HepG2 (cell line): ENCODE measurements around the gene FAM184B. TPM values are rescaled to one million over a fixed set of nuclear protein-coding genes. Genes with fewer than 3 reads are reported as not detected.

Source experiments
- ATAC-seq: fragments of 200-7000 bp; cut with Tn5 transposase; 3 replicates; pipeline ENCODE4 v1.9.1; 2020; ENCODE audit warnings: mild to moderate bottlenecking, moderate library complexity
- BruUV-seq: library from RNA; stranded (reverse); fragments of 400-500 nt; replicated peaks from 2 replicates; lab custom pipeline; 2021; lab: Mats Ljungman, UMichigan
- CTCF ChIA-PET: fragments of 300-600 bp; formaldehyde crosslinking; extraction: SDS; loops from one replicate; lab custom pipeline; 2021; ENCODE audit warnings: low total read pairs, inconsistent platforms, low intra/inter-chr PET ratio; lab: Yijun Ruan, JAX
- POLR2A ChIA-PET: fragments of 350-600 bp; sonication (Branson Sonifier 250); formaldehyde crosslinking; loops from one replicate; lab custom pipeline; 2020; ENCODE audit warnings: antibody characterized with exemption, inconsistent platforms; lab: Yijun Ruan, JAX
- DNase-seq: peaks from one replicate; pipeline ENCODE4 v3.0.0-alpha.2; 2015; ENCODE audit warnings: low spot score
- FAIRE-seq: peaks from 3 replicates; lab custom pipeline; 2011; peaks lifted over from hg19 to GRCh38; lab: Jason Lieb, UNC
- H2AFZ ChIP-seq: one replicate; pipeline ENCODE4 v1.6.1; 2011; ENCODE audit warnings: low read length, inconsistent platforms
- H3K27ac ChIP-seq: fragments of 300-600 bp; 3 replicates; pipeline ENCODE4 v1.8.0; 2011; ENCODE audit warnings: mixed run types, mild to moderate bottlenecking, mixed read lengths, low read length, inconsistent platforms; ENCODE audit not compliant: insufficient read depth; ENCODE audit errors: extremely low read length
- H3K27me3 ChIP-seq, 2 experiments: fragments of 200-600 bp in 1 of 2; 2 replicates in 1 of 2; 3 replicates in 1 of 2; pipeline versions ENCODE4 v1.6.0 to v1.8.0; 2011; ENCODE audit warnings: low read length in 2 of 2, mild to moderate bottlenecking in 2 of 2, moderate library complexity in 2 of 2, inconsistent platforms in 1 of 2; ENCODE audit not compliant: insufficient read depth in 2 of 2, control insufficient read depth in 1 of 2
- H3K36me3 ChIP-seq, 2 experiments: fragments of 200-600 bp in 1 of 2; replicated peaks in 1 of 2; 2 replicates in 1 of 2; 3 replicates in 1 of 2; pipeline versions ENCODE4 v1.5.1 to v1.8.0; 2011; ENCODE audit warnings: low read length in 2 of 2, inconsistent platforms in 1 of 2; ENCODE audit not compliant: insufficient read depth in 2 of 2, control insufficient read depth in 1 of 2
- H3K4me1 ChIP-seq: 2 replicates; pipeline ENCODE4 v1.5.1; 2012; ENCODE audit warnings: low read length, inconsistent platforms; ENCODE audit not compliant: insufficient read depth
- H3K4me2 ChIP-seq: 2 replicates; pipeline ENCODE4 v1.6.0; 2011; ENCODE audit warnings: low read depth, low read length, inconsistent platforms
- H3K4me3 ChIP-seq, 3 experiments: fragments of 200-600 bp in 1 of 3; sonication (generic), shearing (Covaris generic) in 1 of 3; replicated peaks in 1 of 3; 2 replicates each; pipeline ENCODE4 v1.5.1; 2011 to 2016; ENCODE audit warnings: low read length in 3 of 3, inconsistent platforms in 2 of 3, low read depth in 2 of 3, mild to moderate bottlenecking in 2 of 3, control low read depth in 1 of 3, mixed read lengths in 1 of 3; ENCODE audit not compliant: insufficient read depth in 1 of 3
- H3K79me2 ChIP-seq: one replicate; pipeline ENCODE4 v1.6.1; 2011; ENCODE audit warnings: low read length, inconsistent platforms; ENCODE audit not compliant: insufficient read depth
- H3K9ac ChIP-seq: 2 replicates; pipeline ENCODE4 v1.6.0; 2011; ENCODE audit warnings: mild to moderate bottlenecking, low read depth, low read length, inconsistent platforms; ENCODE audit not compliant: insufficient read depth
- H3K9me3 ChIP-seq: 2 replicates; pipeline ENCODE4 v1.5.1; 2012; ENCODE audit warnings: mild to moderate bottlenecking, low read length
- H4K20me1 ChIP-seq: 2 replicates; pipeline ENCODE4 v1.6.0; 2011; ENCODE audit warnings: inconsistent platforms, mild to moderate bottlenecking, low read length, moderate library complexity; ENCODE audit not compliant: insufficient read depth
- ELF3 ChIP-seq: IDR thresholded peaks from 2 replicates; pipeline ENCODE4 v1.6.1; 2016; ENCODE audit warnings: missing genetic modification reagents, missing compliant biosample characterization
- WGBS: methylation state at CpG from one replicate; pipeline ENCODE4 v1.1.6; 2017; ENCODE audit warnings: low lambda C conversion rate; 5-methylcytosine and 5-hydroxymethylcytosine counted together
- in situ Hi-C: cut with HindIII; loops from 2 replicates; pipeline ENCODE4 v1.10.0; 2017; ENCODE audit warnings: low pct_unique_long_range_greater_than_20kb; ENCODE audit not compliant: extremely low pct_ligation_motif_present
- intact Hi-C: fragments of 100-400 bp; cut with micrococcal nuclease; formaldehyde crosslinking; loops from one replicate; pipeline ENCODE4 v1.10.0; 2022; ENCODE audit not compliant: unreplicated experiment
- polyA plus RNA-seq, 8 experiments: library from polyadenylated mRNA; depleted of rRNA in 3 of 8; stranded (reverse) in 7 of 8; unstranded in 1 of 8; fragments of >200 nt; fragmentation: Illumina TruSeq in 4 of 8; extraction: Trizol in 4 of 8; gene quantifications; 2 replicates each; pipeline versions ENCODE4 v1.2.1 to v1.2.3, GENCODE V29; 2011 to 2016; ENCODE audit warnings: low read depth in 4 of 8, missing spikeins in 1 of 8, mixed read lengths in 1 of 8; ENCODE audit not compliant: insufficient read depth in 1 of 8
- total RNA-seq, 5 experiments: library from RNA; depleted of rRNA; stranded (reverse); fragments of >200 nt; fragmentation: Illumina TruSeq; extraction: Trizol; gene quantifications; 2 replicates each; pipeline ENCODE4 v1.2.3, GENCODE V29; 2016; ENCODE audit warnings: low read depth in 1 of 5
- TF ChIP-seq, protein P1 (sequence below): sonication (generic); formaldehyde crosslinking; IDR thresholded peaks from 2 replicates; pipeline ENCODE4 v1.5.0; 2020; ENCODE audit warnings: mild to moderate bottlenecking, missing genetic modification reagents, borderline replicate concordance
- TF ChIP-seq, protein P2 (sequence below): sonication (generic); formaldehyde crosslinking; IDR thresholded peaks from 2 replicates; pipeline ENCODE4 v1.4.0; 2020; ENCODE audit warnings: mild to moderate bottlenecking, missing genetic modification reagents
- TF ChIP-seq, protein P3 (sequence below): sonication (generic); formaldehyde crosslinking; IDR thresholded peaks from 2 replicates; pipeline ENCODE4 v1.5.0; 2020; ENCODE audit warnings: mild to moderate bottlenecking, missing genetic modification reagents, moderate library complexity

The FAM184B gene
- total and polyA plus RNA-seq, 2 of the 13 experiments (the other 11 are each of a cell fraction or from before 2014, with no cell fraction given), result not detected

DNA sequence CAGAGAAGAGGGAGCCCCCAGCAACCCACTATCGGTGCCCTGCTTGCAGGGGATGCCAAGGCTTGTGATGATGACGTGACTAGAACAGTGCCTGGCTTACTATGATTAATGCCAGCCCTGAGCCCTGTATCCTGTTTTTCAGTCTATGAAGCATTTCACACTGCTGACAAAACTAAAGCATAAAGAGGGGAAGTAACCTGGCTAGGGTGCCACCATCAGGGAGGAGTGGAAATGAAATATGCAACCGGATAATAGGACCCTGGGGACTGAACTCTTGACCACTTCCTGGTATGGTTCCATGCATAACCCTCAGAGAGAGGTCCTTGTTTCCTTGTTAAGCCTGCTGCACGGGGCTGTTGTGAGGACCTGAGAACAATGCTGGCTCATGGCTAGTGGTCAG, 116.7 kb downstream of the FAM184B start:
- peaks cover 0 to 2% of the 10 kb centered on the region in 2 experiments; a peak in 2 of 5 replicates for H3K27me3 ChIP-seq
- TF ChIP-seq, protein P1, sequence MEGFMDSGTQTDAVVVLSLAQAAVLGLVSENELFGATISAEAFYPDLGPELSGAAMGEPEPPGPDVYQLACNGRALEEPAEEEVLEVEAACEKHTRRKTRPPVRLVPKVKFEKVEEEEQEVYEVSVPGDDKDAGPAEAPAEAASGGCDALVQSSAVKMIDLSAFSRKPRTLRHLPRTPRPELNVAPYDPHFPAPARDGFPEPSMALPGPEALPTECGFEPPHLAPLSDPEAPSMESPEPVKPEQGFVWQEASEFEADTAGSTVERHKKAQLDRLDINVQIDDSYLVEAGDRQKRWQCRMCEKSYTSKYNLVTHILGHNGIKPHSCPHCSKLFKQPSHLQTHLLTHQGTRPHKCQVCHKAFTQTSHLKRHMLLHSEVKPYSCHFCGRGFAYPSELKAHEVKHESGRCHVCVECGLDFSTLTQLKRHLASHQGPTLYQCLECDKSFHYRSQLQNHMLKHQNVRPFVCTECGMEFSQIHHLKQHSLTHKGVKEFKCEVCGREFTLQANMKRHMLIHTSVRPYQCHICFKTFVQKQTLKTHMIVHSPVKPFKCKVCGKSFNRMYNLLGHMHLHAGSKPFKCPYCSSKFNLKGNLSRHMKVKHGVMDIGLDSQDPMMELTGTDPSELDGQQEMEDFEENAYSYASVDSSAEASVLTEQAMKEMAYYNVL, result no peak
- 0 out of 2 replicates have a peak, but pooled peaks have one; percentile 28 for TF ChIP-seq ELF3 (CRISPR knock-in tag)
- TF ChIP-seq, protein P2, sequence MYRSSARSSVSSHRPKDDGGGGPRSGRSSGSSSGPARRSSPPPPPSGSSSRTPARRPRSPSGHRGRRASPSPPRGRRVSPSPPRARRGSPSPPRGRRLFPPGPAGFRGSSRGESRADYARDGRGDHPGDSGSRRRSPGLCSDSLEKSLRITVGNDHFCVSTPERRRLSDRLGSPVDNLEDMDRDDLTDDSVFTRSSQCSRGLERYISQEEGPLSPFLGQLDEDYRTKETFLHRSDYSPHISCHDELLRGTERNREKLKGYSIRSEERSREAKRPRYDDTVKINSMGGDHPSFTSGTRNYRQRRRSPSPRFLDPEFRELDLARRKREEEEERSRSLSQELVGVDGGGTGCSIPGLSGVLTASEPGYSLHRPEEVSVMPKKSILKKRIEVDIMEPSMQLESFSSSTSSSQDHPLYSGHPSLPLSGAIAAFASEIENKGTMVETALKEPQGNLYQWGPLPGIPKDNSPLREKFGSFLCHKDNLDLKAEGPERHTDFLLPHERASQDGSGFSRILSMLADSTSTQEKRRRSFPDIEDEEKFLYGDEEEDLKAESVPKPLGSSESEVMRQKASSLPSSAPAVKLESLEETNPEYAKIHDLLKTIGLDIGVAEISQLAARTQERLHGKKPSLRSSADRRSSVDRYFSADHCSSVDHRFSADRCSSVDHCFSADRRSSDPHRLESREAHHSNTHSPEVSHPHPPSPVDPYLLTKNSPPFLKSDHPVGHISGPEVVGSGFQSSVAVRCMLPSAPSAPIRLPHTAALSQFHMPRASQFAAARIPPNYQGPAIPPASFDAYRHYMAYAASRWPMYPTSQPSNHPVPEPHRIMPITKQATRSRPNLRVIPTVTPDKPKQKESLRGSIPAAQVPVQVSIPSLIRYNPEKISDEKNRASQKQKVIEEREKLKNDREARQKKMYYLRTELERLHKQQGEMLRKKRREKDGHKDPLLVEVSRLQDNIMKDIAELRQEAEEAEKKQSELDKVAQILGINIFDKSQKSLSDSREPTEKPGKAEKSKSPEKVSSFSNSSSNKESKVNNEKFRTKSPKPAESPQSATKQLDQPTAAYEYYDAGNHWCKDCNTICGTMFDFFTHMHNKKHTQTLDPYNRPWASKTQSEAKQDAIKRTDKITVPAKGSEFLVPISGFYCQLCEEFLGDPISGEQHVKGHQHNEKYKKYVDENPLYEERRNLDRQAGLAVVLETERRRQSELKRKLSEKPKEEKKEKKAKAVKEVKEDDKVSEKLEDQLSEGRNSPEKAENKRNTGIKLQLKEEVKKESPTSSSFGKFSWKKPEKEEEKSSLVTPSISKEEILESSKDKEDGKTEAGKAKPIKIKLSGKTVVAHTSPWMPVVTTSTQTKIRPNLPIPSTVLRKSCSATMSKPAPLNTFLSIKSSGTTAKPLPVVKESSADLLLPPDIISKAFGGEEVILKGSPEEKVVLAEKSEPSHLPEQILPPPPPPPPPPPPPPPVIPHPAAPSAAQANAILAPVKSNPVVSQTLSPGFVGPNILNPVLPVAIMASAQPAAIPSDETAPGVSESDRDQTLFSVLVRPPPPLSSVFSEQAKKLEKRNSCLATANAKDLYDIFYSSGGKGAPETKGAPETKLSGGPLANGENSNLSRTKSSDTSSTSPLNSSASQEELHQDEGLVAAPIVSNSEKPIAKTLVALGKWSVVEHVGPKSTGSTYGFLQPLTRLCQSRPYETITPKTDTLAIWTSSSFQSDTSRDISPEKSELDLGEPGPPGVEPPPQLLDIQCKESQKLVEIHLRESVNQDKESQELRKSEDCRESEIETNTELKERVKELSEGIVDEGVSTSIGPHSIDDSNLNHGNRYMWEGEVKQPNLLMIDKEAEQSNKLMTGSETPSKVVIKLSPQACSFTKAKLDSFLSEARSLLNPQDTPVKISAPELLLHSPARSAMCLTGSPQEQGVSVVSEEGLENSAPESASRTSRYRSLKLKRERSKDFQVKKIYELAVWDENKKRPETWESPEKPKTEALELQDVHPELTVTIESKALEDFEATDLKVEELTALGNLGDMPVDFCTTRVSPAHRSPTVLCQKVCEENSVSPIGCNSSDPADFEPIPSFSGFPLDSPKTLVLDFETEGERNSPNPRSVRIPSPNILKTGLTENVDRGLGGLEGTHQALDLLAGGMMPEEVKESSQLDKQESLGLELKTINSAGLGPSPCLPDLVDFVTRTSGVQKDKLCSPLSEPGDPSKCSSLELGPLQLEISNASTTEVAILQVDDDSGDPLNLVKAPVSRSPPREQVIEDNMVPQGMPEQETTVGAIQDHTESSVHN (CRISPR knock-in tag), result no peak
- TF ChIP-seq, protein P3, sequence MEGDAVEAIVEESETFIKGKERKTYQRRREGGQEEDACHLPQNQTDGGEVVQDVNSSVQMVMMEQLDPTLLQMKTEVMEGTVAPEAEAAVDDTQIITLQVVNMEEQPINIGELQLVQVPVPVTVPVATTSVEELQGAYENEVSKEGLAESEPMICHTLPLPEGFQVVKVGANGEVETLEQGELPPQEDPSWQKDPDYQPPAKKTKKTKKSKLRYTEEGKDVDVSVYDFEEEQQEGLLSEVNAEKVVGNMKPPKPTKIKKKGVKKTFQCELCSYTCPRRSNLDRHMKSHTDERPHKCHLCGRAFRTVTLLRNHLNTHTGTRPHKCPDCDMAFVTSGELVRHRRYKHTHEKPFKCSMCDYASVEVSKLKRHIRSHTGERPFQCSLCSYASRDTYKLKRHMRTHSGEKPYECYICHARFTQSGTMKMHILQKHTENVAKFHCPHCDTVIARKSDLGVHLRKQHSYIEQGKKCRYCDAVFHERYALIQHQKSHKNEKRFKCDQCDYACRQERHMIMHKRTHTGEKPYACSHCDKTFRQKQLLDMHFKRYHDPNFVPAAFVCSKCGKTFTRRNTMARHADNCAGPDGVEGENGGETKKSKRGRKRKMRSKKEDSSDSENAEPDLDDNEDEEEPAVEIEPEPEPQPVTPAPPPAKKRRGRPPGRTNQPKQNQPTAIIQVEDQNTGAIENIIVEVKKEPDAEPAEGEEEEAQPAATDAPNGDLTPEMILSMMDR (CRISPR knock-in tag), result peak; percentile 9; the same call in 1 of the 2 replicates
- WGBS, result 31% methylated on average over 4 of the region's 4 CpGs
- no peak overlapping the region for H3K9ac ChIP-seq
- H3K4me1 ChIP-seq, result peaks cover 17% of the 10 kb centered on the region
- ATAC-seq, result peak; percentile 60; the same call in 2 of the 3 replicates
- no peaks in the 10 kb centered on the region for H4K20me1 ChIP-seq
- BruUV-seq, result no TSS peak
- CTCF ChIA-PET, result no interaction called here
- no peaks in the 10 kb centered on the region for H3K79me2 ChIP-seq
- H3K4me2 ChIP-seq, result peak overlapping the region; percentile 23; the same call in 1 of the 2 replicates
- DNase-seq, result no peak
- in situ Hi-C loops, result no loop called here
- H3K36me3 ChIP-seq, result no peaks in the 10 kb centered on the region
- H3K4me3 ChIP-seq, result no peak overlapping the region
- no peaks in the 10 kb centered on the region for H3K9me3 ChIP-seq
- H2AFZ ChIP-seq, result no peak overlapping the region
- peak; percentile 23 for FAIRE-seq
- H3K27ac ChIP-seq, result no peak overlapping the region
- intact Hi-C loops, result no loop called here
- POLR2A ChIA-PET, result no interaction called here
